HepG2 (cell line): Measurements from ENCODE around the gene BEST2. TPM values are rescaled to one million over a fixed set of nuclear protein-coding genes. Genes with fewer than 3 reads are reported as not detected.

Experiments used
- AGO1 ChIP-seq: fragments of 200-400 bp; formaldehyde crosslinking; IDR thresholded peaks from 2 replicates; pipeline ENCODE4 v1.6.1; 2017; ENCODE audit warnings: mild to moderate bottlenecking, low read depth, low read length, moderate library complexity; ENCODE audit not compliant: poor library complexity, severe bottlenecking
- BRF2 ChIP-seq: sonication (generic); formaldehyde crosslinking; IDR thresholded peaks from 2 replicates; pipeline ENCODE4 v1.8.1; 2022; ENCODE audit warnings: mild to moderate bottlenecking, missing genetic modification reagents
- CSRNP2 ChIP-seq: sonication (generic); formaldehyde crosslinking; conservative IDR thresholded peaks from 2 replicates; pipeline ENCODE4 v1.8.0; 2022; ENCODE audit warnings: low read depth, missing genetic modification reagents
- ELF3 ChIP-seq: IDR thresholded peaks from 2 replicates; pipeline ENCODE4 v1.6.1; 2016; ENCODE audit warnings: missing genetic modification reagents, missing compliant biosample characterization
- HES4 ChIP-seq: sonication (generic); formaldehyde crosslinking; IDR thresholded peaks from 2 replicates; pipeline ENCODE4 v1.9.0; 2021; ENCODE audit warnings: mild to moderate bottlenecking, missing genetic modification reagents, borderline replicate concordance
- KLF6 ChIP-seq: IDR thresholded peaks from 2 replicates; pipeline ENCODE4 v1.8.0; 2016; ENCODE audit warnings: missing biosample characterization, missing genetic modification reagents
- MBNL3 ChIP-seq: fragments of 250-450 bp; sonication (Bioruptor Pico); conservative IDR thresholded peaks from 2 replicates; pipeline ENCODE4 v1.8.0; 2022; ENCODE audit warnings: mild to moderate bottlenecking, inconsistent platforms
- MEIS2 ChIP-seq: sonication (generic); formaldehyde crosslinking; IDR thresholded peaks from 2 replicates; pipeline ENCODE4 v1.9.0; 2021; ENCODE audit warnings: mild to moderate bottlenecking, missing genetic modification reagents
- NR1H2 ChIP-seq: sonication (generic); formaldehyde crosslinking; IDR thresholded peaks from 2 replicates; pipeline ENCODE4 v1.8.1; 2022; ENCODE audit warnings: low read depth, missing genetic modification reagents, borderline replicate concordance
- RARA ChIP-seq: IDR thresholded peaks from 2 replicates; pipeline ENCODE4 v1.6.1; 2016; ENCODE audit warnings: missing genetic modification reagents, missing compliant biosample characterization
- REXO4 ChIP-seq: sonication (generic); formaldehyde crosslinking; IDR thresholded peaks from 2 replicates; pipeline ENCODE4 v1.8.0; 2022; ENCODE audit warnings: missing genetic modification reagents, mild to moderate bottlenecking, borderline replicate concordance
- RFXAP ChIP-seq: sonication (generic); formaldehyde crosslinking; IDR thresholded peaks from 2 replicates; pipeline ENCODE4 v1.4.0; 2020; ENCODE audit warnings: missing genetic modification reagents, borderline replicate concordance
- RXRA ChIP-seq: sonication (generic); formaldehyde crosslinking; IDR thresholded peaks from 2 replicates; pipeline ENCODE4 v1.5.1; 2020; ENCODE audit warnings: missing genetic modification reagents
- SMARCE1 ChIP-seq: fragments of 450-650 bp; IDR thresholded peaks from 2 replicates; pipeline ENCODE4 v1.6.1; 2017; ENCODE audit warnings: borderline replicate concordance
- STAT5B ChIP-seq: sonication (generic); formaldehyde crosslinking; IDR thresholded peaks from 2 replicates; pipeline ENCODE4 v1.4.0; 2020; ENCODE audit warnings: missing genetic modification reagents
- TEAD2 ChIP-seq: sonication (generic); formaldehyde crosslinking; IDR thresholded peaks from 2 replicates; pipeline ENCODE4 v1.9.0; 2021; ENCODE audit warnings: missing genetic modification reagents
- TRIM22 ChIP-seq: fragments of 450-650 bp; IDR thresholded peaks from 2 replicates; pipeline ENCODE4 v1.6.1; 2017
- XBP1 ChIP-seq: sonication (generic); formaldehyde crosslinking; IDR thresholded peaks from 2 replicates; pipeline ENCODE4 v1.5.0; 2020; ENCODE audit warnings: missing genetic modification reagents
- YEATS2 ChIP-seq: sonication (generic); formaldehyde crosslinking; IDR thresholded peaks from 2 replicates; pipeline ENCODE4 v1.4.0; 2020; ENCODE audit warnings: missing genetic modification reagents, borderline replicate concordance
- ZBTB3 ChIP-seq: sonication (generic); formaldehyde crosslinking; IDR thresholded peaks from 2 replicates; pipeline ENCODE4 v1.4.0; 2020; ENCODE audit warnings: low read depth, mild to moderate bottlenecking, moderate library complexity, missing genetic modification reagents, borderline replicate concordance
- polyA plus RNA-seq, 8 experiments: library from polyadenylated mRNA; depleted of rRNA in 3 of 8; stranded (reverse) in 7 of 8; unstranded in 1 of 8; fragments of >200 nt; fragmentation: Illumina TruSeq in 4 of 8; extraction: Trizol in 4 of 8; gene quantifications; 2 replicates each; pipeline versions ENCODE4 v1.2.1 to v1.2.3, GENCODE V29; 2011 to 2016; ENCODE audit warnings: low read depth in 4 of 8, missing spikeins in 1 of 8, mixed read lengths in 1 of 8; ENCODE audit not compliant: insufficient read depth in 1 of 8
- total RNA-seq, 5 experiments: library from RNA; depleted of rRNA; stranded (reverse); fragments of >200 nt; fragmentation: Illumina TruSeq; extraction: Trizol; gene quantifications; 2 replicates each; pipeline ENCODE4 v1.2.3, GENCODE V29; 2016; ENCODE audit warnings: low read depth in 1 of 5
- TF ChIP-seq, protein P1 (sequence below): sonication (generic); formaldehyde crosslinking; IDR thresholded peaks from 2 replicates; pipeline ENCODE4 v1.4.0; 2020; ENCODE audit warnings: missing genetic modification reagents
- TF ChIP-seq, protein P2 (sequence below): sonication (generic); formaldehyde crosslinking; IDR thresholded peaks from 2 replicates; pipeline ENCODE4 v1.4.0; 2020; ENCODE audit warnings: missing genetic modification reagents

The BEST2 gene
- total and polyA plus RNA-seq, 2 of the 13 experiments (the other 11 are each of a cell fraction or from before 2014, with no cell fraction given) = not detected

DNA sequence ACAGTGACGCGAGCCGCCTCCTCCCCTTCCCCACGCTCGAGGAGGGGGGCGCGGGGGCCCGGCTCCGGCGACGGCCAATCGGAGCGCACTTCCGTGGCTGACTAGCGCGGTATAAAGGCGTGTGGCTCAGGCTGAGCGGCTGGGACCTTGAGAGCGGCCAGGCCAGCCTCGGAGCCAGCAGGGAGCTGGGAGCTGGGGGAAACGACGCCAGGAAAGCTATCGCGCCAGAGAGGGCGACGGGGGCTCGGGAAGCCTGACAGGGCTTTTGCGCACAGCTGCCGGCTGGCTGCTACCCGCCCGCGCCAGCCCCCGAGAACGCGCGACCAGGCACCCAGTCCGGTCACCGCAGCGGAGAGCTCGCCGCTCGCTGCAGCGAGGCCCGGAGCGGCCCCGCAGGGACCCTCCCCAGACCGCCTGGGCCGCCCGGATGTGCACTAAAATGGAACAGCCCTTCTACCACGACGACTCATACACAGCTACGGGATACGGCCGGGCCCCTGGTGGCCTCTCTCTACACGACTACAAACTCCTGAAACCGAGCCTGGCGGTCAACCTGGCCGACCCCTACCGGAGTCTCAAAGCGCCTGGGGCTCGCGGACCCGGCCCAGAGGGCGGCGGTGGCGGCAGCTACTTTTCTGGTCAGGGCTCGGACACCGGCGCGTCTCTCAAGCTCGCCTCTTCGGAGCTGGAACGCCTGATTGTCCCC, 39.9 kb downstream of the BEST2 start, which contains the start of gene JUNB (continued):
- TF ChIP-seq TEAD2 (CRISPR knock-in tag) = no peak
- peak; percentile 76 for TF ChIP-seq RXRA (CRISPR knock-in tag)
- TF ChIP-seq, protein P1, sequence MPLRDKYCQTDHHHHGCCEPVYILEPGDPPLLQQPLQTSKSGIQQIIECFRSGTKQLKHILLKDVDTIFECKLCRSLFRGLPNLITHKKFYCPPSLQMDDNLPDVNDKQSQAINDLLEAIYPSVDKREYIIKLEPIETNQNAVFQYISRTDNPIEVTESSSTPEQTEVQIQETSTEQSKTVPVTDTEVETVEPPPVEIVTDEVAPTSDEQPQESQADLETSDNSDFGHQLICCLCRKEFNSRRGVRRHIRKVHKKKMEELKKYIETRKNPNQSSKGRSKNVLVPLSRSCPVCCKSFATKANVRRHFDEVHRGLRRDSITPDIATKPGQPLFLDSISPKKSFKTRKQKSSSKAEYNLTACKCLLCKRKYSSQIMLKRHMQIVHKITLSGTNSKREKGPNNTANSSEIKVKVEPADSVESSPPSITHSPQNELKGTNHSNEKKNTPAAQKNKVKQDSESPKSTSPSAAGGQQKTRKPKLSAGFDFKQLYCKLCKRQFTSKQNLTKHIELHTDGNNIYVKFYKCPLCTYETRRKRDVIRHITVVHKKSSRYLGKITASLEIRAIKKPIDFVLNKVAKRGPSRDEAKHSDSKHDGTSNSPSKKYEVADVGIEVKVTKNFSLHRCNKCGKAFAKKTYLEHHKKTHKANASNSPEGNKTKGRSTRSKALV (CRISPR knock-in tag) = peak; percentile 84
- no peak for TF ChIP-seq MBNL3
- TF ChIP-seq MEIS2 (CRISPR knock-in tag) = peak; percentile 93; the same call in 1 of the 2 replicates
- TF ChIP-seq SMARCE1 = no peak
- TF ChIP-seq ELF3 (CRISPR knock-in tag) = peak; percentile 86
- TF ChIP-seq XBP1 = no peak
- TF ChIP-seq RFXAP (CRISPR knock-in tag) = peak; percentile 75; the same call in 1 of the 2 replicates
- TF ChIP-seq, protein P2, sequence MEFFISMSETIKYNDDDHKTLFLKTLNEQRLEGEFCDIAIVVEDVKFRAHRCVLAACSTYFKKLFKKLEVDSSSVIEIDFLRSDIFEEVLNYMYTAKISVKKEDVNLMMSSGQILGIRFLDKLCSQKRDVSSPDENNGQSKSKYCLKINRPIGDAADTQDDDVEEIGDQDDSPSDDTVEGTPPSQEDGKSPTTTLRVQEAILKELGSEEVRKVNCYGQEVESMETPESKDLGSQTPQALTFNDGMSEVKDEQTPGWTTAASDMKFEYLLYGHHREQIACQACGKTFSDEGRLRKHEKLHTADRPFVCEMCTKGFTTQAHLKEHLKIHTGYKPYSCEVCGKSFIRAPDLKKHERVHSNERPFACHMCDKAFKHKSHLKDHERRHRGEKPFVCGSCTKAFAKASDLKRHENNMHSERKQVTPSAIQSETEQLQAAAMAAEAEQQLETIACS = no peak
- TF ChIP-seq REXO4 (CRISPR knock-in tag) = no peak
- TF ChIP-seq RARA (CRISPR knock-in tag) = peak; percentile 70
- TF ChIP-seq BRF2 (CRISPR knock-in tag) = no peak
- TF ChIP-seq AGO1 = no peak
- TF ChIP-seq YEATS2 (CRISPR knock-in tag) = peak; percentile 77; the same call in 1 of the 2 replicates
- peak; percentile 98 for TF ChIP-seq KLF6 (CRISPR knock-in tag)
- TF ChIP-seq TRIM22 = no peak
- no peak for TF ChIP-seq ZBTB3 (CRISPR knock-in tag)
- peak; percentile 79; the same call in 1 of the 2 replicates for TF ChIP-seq STAT5B (CRISPR knock-in tag)
- TF ChIP-seq NR1H2 (CRISPR knock-in tag) = no peak
- peak; percentile 81; the same call in 1 of the 2 replicates for TF ChIP-seq HES4
- no peak for TF ChIP-seq CSRNP2 (CRISPR knock-in tag)
